Natural killer cell (primary cell): ENCODE results near the gene TMEM185B. TPM values are rescaled to one million over a fixed set of nuclear protein-coding genes. Genes with fewer than 3 reads are reported as not detected.

Experiments
- ATAC-seq, 3 donors: fragments of 150-1000 bp in 2 of 3; fragments of 200-7000 bp in 1 of 3; cut with Tn5 transposase; 1 replicate in 1 of 3; 2 replicates in 2 of 3; pipeline ENCODE4 v1.10.0; 2021; ENCODE audit warnings: mild to moderate bottlenecking in 2 of 3, moderate library complexity in 2 of 3
- DNase-seq, 2 donors: peaks; one replicate each; pipeline versions ENCODE4 v3.0.0 to v3.0.0-alpha.2; 2013 to 2021; ENCODE audit warnings: mixed read lengths in 1 of 2
- H3K27ac ChIP-seq: one replicate; pipeline ENCODE4 v1.5.1; 2013; ENCODE audit warnings: mild to moderate bottlenecking, low read length
- H3K27me3 ChIP-seq: one replicate; pipeline ENCODE4 v1.6.1; 2013; ENCODE audit warnings: low read length; ENCODE audit not compliant: control insufficient read depth, insufficient read depth
- H3K36me3 ChIP-seq: one replicate; pipeline ENCODE4 v1.6.1; 2013; ENCODE audit warnings: low read length; ENCODE audit not compliant: control insufficient read depth, insufficient read depth
- H3K4me1 ChIP-seq: one replicate; pipeline ENCODE4 v1.6.1; 2013; ENCODE audit warnings: low read length; ENCODE audit not compliant: control insufficient read depth, insufficient read depth
- H3K4me3 ChIP-seq: one replicate; pipeline ENCODE4 v1.5.1; 2013; ENCODE audit warnings: low read length
- H3K9me3 ChIP-seq: one replicate; pipeline ENCODE4 v1.6.1; 2013; ENCODE audit warnings: low read length; ENCODE audit not compliant: control insufficient read depth, insufficient read depth
- H3K27ac Mint-ChIP-seq, 2 donors: one replicate each; pipeline ENCODE4 v1.8.0; 2022; ENCODE audit warnings: mild to moderate bottlenecking in 2 of 2, mixed read lengths in 2 of 2, moderate library complexity in 1 of 2
- H3K27me3 Mint-ChIP-seq, 2 donors: one replicate each; pipeline ENCODE4 v1.8.0; 2022; ENCODE audit warnings: low read depth in 2 of 2, mixed read lengths in 2 of 2
- H3K36me3 Mint-ChIP-seq: one replicate; pipeline ENCODE4 v1.8.0; 2022; ENCODE audit warnings: mixed read lengths
- H3K4me1 Mint-ChIP-seq, 2 donors: one replicate each; pipeline ENCODE4 v1.8.0; 2022; ENCODE audit warnings: mixed read lengths in 2 of 2
- H3K4me3 Mint-ChIP-seq: one replicate; pipeline ENCODE4 v1.8.0; 2022; ENCODE audit warnings: mild to moderate bottlenecking, moderate library complexity, mixed read lengths
- H3K9me3 Mint-ChIP-seq, 2 donors: one replicate each; pipeline ENCODE4 v1.8.0; 2022; ENCODE audit warnings: mixed read lengths in 2 of 2
- WGBS: methylation state at CpG from one replicate; pipeline ENCODE4 v1.1.7; 2013; ENCODE audit warnings: missing lambda C conversion rate; ENCODE audit not compliant: insufficient coverage; 5-methylcytosine and 5-hydroxymethylcytosine counted together
- intact Hi-C: fragments of 100-400 bp; cut with micrococcal nuclease; formaldehyde crosslinking; loops from one replicate; pipeline ENCODE4 v1.14.2; 2022
- total RNA-seq, 4 donors: library from RNA; stranded (reverse); fragments of 120-200 nt in 1 of 4; gene quantifications; one replicate each; pipeline versions ENCODE4 v1.2.3 to v1.2.4, GENCODE V29; 2013 to 2022
- TF ChIP-seq, protein P1 (sequence below): fragments of 200-600 bp; IDR thresholded peaks from one replicate; pipeline ENCODE4 v1.8.0; 2022; ENCODE audit warnings: antibody characterized with exemption

The TMEM185B gene
- total RNA-seq, 3 donors from 2014 or later (not counting 1 experiment from before 2014, with no cell fraction given), result 19.9 to 25.2 (median 19.9) TPM

DNA sequence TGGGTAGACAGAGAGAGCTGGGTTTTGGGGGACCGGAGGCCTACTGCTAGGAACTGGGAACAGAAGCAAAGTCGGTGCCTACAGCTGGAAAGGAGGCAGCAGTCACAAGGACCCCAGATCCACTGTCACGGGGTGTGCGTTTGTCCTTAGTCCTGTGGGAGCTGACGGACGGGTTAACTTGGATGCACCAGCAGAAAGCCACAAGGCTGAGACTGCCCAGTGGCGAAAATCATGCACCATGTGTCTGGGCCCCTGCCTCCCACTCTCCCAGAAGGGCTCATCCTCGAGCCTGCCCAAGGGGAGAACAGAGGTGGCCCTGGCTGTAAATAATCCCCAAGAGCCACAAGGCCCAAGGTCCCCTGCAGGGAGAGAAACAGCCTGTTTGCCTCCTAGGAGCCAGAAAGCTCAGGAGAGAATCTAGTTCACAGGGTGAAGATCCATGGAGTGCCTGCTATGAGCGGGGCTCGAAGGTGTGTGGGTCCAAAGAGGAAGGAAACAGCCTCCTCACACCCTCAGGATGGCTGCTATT lies 17.8 kb upstream of the TMEM185B start:
- DNase-seq, result no peak
- intact Hi-C loops, result no loop called here
- no peaks in the 10 kb centered on the region for H3K4me1 ChIP-seq
- H3K4me1 Mint-ChIP-seq, result no peaks in the 10 kb centered on the region
- no peak overlapping the region for H3K27ac ChIP-seq
- H3K36me3 ChIP-seq, result no peaks in the 10 kb centered on the region
- H3K27ac Mint-ChIP-seq, result no peak overlapping the region
- H3K36me3 Mint-ChIP-seq, result no peaks in the 10 kb centered on the region
- H3K9me3 ChIP-seq, result no peaks in the 10 kb centered on the region
- 92% methylated on average over 10 of the region's 10 CpGs for WGBS
- ATAC-seq, result no peak
- no peaks in the 10 kb centered on the region for H3K27me3 ChIP-seq
- peaks cover 0 to 4% of the 10 kb centered on the region in 2 donors for H3K27me3 Mint-ChIP-seq
- TF ChIP-seq, protein P1, sequence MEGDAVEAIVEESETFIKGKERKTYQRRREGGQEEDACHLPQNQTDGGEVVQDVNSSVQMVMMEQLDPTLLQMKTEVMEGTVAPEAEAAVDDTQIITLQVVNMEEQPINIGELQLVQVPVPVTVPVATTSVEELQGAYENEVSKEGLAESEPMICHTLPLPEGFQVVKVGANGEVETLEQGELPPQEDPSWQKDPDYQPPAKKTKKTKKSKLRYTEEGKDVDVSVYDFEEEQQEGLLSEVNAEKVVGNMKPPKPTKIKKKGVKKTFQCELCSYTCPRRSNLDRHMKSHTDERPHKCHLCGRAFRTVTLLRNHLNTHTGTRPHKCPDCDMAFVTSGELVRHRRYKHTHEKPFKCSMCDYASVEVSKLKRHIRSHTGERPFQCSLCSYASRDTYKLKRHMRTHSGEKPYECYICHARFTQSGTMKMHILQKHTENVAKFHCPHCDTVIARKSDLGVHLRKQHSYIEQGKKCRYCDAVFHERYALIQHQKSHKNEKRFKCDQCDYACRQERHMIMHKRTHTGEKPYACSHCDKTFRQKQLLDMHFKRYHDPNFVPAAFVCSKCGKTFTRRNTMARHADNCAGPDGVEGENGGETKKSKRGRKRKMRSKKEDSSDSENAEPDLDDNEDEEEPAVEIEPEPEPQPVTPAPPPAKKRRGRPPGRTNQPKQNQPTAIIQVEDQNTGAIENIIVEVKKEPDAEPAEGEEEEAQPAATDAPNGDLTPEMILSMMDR, result no peak
- H3K9me3 Mint-ChIP-seq, result no peaks in the 10 kb centered on the region
- no peak overlapping the region for H3K4me3 Mint-ChIP-seq
- H3K4me3 ChIP-seq, result no peak overlapping the region

DNA sequence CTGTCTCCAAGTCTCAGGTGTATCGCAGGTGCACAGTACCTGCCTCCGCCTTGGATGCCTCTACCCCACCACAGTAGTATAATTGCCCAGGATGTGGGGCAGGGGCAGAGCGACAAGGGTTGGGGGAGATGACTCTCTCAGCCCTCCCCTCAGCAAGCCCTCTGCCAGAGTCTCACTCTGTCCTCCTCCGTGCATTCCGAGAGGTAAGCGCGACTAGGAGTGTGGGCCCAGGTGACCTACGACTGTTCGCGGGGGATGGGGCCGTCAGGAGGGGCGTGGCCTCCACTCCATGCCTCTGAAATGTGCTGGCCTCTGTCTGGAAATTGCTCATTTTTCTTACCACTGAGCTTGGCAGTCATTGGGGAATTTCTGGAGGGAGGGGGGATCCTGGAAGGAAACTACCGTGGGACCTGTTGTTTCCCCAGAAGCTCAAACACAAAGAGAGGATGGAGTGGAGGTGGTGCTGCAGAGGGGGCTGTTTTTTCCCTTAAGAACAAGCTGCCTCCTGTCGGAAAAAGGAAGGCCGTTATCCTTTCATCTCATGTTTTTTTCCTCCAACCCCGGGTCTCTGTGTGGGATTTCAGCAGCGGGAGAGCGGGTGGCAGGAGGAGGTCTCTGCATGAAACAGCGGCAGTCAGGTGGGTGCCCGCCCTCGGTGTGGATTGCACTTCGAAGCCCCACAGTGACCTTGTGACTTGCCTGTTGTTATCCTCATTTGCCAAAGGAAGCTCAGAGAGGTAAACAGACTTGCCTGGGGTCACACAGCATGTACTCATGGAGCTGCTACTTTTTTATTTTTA lies 16.5 kb upstream of the TMEM185B start:
- TF ChIP-seq, protein P1, result no peak
- no peak overlapping the region for H3K27ac ChIP-seq
- Mint-ChIP-seq H3K4me3 (no peak overlapping the region), H3K27ac (no peak overlapping the region), H3K9me3 (no peaks in the 10 kb centered on the region), H3K36me3 (no peaks in the 10 kb centered on the region), H3K27me3 (peaks cover 0 to 4% of the 10 kb centered on the region in 2 donors), H3K4me1 (no peaks in the 10 kb centered on the region)
- ATAC-seq, result no peak
- intact Hi-C loops, result no loop called here
- 81% methylated on average over 22 of the region's 22 CpGs for WGBS
- H3K36me3 ChIP-seq, result no peaks in the 10 kb centered on the region
- no peaks in the 10 kb centered on the region for H3K4me1 ChIP-seq
- no peaks in the 10 kb centered on the region for H3K27me3 ChIP-seq
- no peak for DNase-seq
- no peaks in the 10 kb centered on the region for H3K9me3 ChIP-seq
- H3K4me3 ChIP-seq, result no peak overlapping the region

DNA sequence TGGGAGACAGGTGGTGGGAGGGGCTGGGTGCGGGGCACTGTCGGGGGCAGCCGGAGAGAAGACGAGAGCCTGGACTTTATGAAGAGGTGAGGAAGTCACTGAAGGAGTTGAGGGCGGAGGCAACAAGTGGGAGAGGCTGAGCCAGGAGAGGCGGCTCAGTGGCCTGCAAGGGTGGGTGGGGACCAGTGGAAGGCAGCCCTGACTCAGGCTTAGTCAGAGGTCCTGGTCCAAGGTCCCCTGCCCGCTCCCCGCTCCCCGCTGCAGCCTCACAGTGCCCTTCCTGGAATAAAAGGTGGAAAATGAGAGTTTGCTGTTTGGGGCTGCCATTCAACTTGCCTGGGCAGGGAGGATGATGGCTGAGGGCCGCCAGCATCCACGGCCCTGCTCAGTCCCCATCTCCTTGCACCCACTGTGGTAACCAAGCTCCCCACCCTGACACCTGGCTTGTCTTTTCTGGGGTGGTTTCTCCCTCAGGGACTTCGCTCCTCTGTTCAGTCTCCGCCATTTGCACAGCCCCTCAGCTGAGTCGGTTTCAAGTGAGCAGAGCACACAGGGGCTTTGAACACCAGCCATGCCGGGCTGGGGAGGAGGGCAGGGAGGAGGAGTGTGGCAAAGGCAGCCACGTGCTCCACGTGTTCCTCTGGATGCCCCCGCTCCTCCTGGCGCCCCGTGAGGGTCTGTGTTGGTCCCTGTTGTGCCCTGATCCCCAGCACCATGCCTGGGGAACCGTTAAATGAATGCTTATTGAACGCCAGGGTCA lies 15.7 kb upstream of the TMEM185B start:
- no peak overlapping the region for H3K27ac ChIP-seq
- Mint-ChIP-seq H3K36me3 (no peaks in the 10 kb centered on the region), H3K27me3 (peaks cover 0 to 4% of the 10 kb centered on the region in 2 donors), H3K4me1 (no peaks in the 10 kb centered on the region), H3K9me3 (no peaks in the 10 kb centered on the region), H3K4me3 (no peak overlapping the region), H3K27ac (no peak overlapping the region)
- TF ChIP-seq, protein P1, result no peak
- no peaks in the 10 kb centered on the region for H3K27me3 ChIP-seq
- H3K4me3 ChIP-seq, result no peak overlapping the region
- ATAC-seq (no peak), DNase-seq (no peak)
- no peaks in the 10 kb centered on the region for H3K36me3 ChIP-seq
- intact Hi-C loops, result no loop called here
- no peaks in the 10 kb centered on the region for H3K4me1 ChIP-seq
- 92% methylated on average over 22 of the region's 22 CpGs for WGBS
- no peaks in the 10 kb centered on the region for H3K9me3 ChIP-seq
